D721Med (cell line): Measurements from ENCODE around the gene PPP2R3B.

ENCODE experiments used
- DNase-seq: peaks from one replicate; pipeline ENCODE4 v3.0.0; 2011; ENCODE audit warnings: low spot score; ENCODE audit not compliant: insufficient read length
- FAIRE-seq: peaks from 2 replicates; lab custom pipeline; 2011; peaks lifted over from hg19 to GRCh38; lab: Jason Lieb, UNC
- CTCF ChIP-seq: IDR thresholded peaks from 2 replicates; pipeline ENCODE4 v1.5.1; 2012; ENCODE audit warnings: mild to moderate bottlenecking, control low read depth; ENCODE audit not compliant: insufficient read depth; ENCODE audit errors: missing control alignments

The PPP2R3B gene

GRCh38 chrX:361231-362145 lies 25.2 kb downstream of the PPP2R3B start:
- DNase-seq (no peak), FAIRE-seq (no peak)
- no peak for TF ChIP-seq CTCF

GRCh38 chrX:360496-361150 lies 26.1 kb downstream of the PPP2R3B start:
- DNase-seq: no peak
- FAIRE-seq: no peak
- TF ChIP-seq CTCF: no peak

- FAIRE-seq: no peak
Measured at GRCh38 chrX:358651-359143, 28.0 kb downstream of the PPP2R3B start.

GRCh38 chrX:357693-358471 lies 28.8 kb downstream of the PPP2R3B start:
- no peak for TF ChIP-seq CTCF
- DNase-seq: no peak
- no peak for FAIRE-seq

More at GRCh38 chrX:358651-359143, 28.0 kb downstream of the PPP2R3B start:
- TF ChIP-seq CTCF: no peak
- DNase-seq: no peak

GRCh38 chrX:357035-357692 lies 29.5 kb downstream of the PPP2R3B start:
- no peak for DNase-seq
- TF ChIP-seq CTCF: no peak
- no peak for FAIRE-seq

- no peak for TF ChIP-seq CTCF
- FAIRE-seq (no peak), DNase-seq (no peak)
Measured at GRCh38 chrX:356385-357034, 30.2 kb downstream of the PPP2R3B start.
